Measurements from ENCODE around the gene IGSF21.
"Not testable (repeated sequence)": the region's sequence is repeated elsewhere in the genome, so short reads cannot be mapped to it uniquely, and the experiment has no call there.

IGSF21 gene

GRCh38 chr1:18148461-18148860 is 40.9 kb downstream of the IGSF21 start:
- no peak for DNase-seq

- no peak for DNase-seq
Observed at GRCh38 chr1:18149027-18149641, 41.5 kb downstream of the IGSF21 start.

GRCh38 chr1:18151436-18152122 is 44.0 kb downstream of the IGSF21 start:
- DNase-seq: no peak

GRCh38 chr1:18154430-18155194 is 47.0 kb downstream of the IGSF21 start:
- no peak for DNase-seq

GRCh38 chr1:18155881-18156385 is 48.3 kb downstream of the IGSF21 start:
- DNase-seq: no peak

- DNase-seq: no peak
Observed at GRCh38 chr1:18157352-18157751, 49.8 kb downstream of the IGSF21 start.

- no peak for DNase-seq
Observed at GRCh38 chr1:18157968-18158367, 50.4 kb downstream of the IGSF21 start.

- DNase-seq: no peak
Observed at GRCh38 chr1:18158714-18159113, 51.1 kb downstream of the IGSF21 start.

GRCh38 chr1:18160290-18160942 is 52.8 kb downstream of the IGSF21 start:
- no peak for DNase-seq

- DNase-seq: no peak
Observed at GRCh38 chr1:18161690-18162089, 54.1 kb downstream of the IGSF21 start.

- DNase-seq: not testable (repeated sequence)
Observed at GRCh38 chr1:18165640-18166039, 58.0 kb downstream of the IGSF21 start.

- no peak for DNase-seq
Observed at GRCh38 chr1:18166341-18166740, 58.7 kb downstream of the IGSF21 start.

- no peak for DNase-seq
Observed at GRCh38 chr1:18166929-18167328, 59.3 kb downstream of the IGSF21 start.

- no peak for DNase-seq
Observed at GRCh38 chr1:18170444-18170843, 62.8 kb downstream of the IGSF21 start.

- no peak for DNase-seq
Observed at GRCh38 chr1:18174037-18174436, 66.4 kb downstream of the IGSF21 start.

GRCh38 chr1:18175051-18175450 is 67.5 kb downstream of the IGSF21 start:
- no peak for DNase-seq

GRCh38 chr1:18175530-18176377 is 68.2 kb downstream of the IGSF21 start:
- DNase-seq: no peak

- no peak for DNase-seq
Observed at GRCh38 chr1:18176619-18177018, 69.0 kb downstream of the IGSF21 start.

GRCh38 chr1:18178111-18178510 is 70.5 kb downstream of the IGSF21 start:
- no peak for DNase-seq

- DNase-seq: no peak
Observed at GRCh38 chr1:18179009-18179408, 71.4 kb downstream of the IGSF21 start.

- DNase-seq: no peak
Observed at GRCh38 chr1:18182398-18183160, 75.0 kb downstream of the IGSF21 start.

GRCh38 chr1:18183533-18183932 is 75.9 kb downstream of the IGSF21 start:
- no peak for DNase-seq
